ENCODE data around the gene UBALD2. TPM values are rescaled to one million over a fixed set of nuclear protein-coding genes. Genes with fewer than 3 reads are reported as not detected.
A peak's percentile ranks its signal among the peaks of the same experiment; 100 is the strongest.

UBALD2 gene
- total and polyA plus RNA-seq, 2 donors (not counting 3 experiments of a cell fraction or from before 2014, with no cell fraction given) = 46.9 to 70.9 TPM

- Histone ChIP-seq H3K79me2 (ENCODE audit: control insufficient read depth, insufficient read depth, low read length) (no peaks in the 10 kb centered on the region), H4K20me1 (replicated peaks; ENCODE audit: control insufficient read depth, extremely low read depth, insufficient read depth, low read length) (no peaks in the 10 kb centered on the region), H3K9ac (replicated peaks; ENCODE audit: extremely low read depth, insufficient read depth, low read length) (no peak overlapping the region), H2AFZ (ENCODE audit: low read depth, low read length) (peak overlapping the region; percentile 82), H3K27me3 (ENCODE audit: control insufficient read depth in 2 of 2, insufficient read depth in 2 of 2, low read length in 2 of 2) (peaks cover 0 to 4% of the 10 kb centered on the region in 2 experiments), H3K9me3 (replicated peaks; ENCODE audit: control insufficient read depth, insufficient read depth, low read length) (no peaks in the 10 kb centered on the region), H3K27ac (ENCODE audit: insufficient read depth, low read depth, low read length) (no peak overlapping the region), H3K9me1 (replicated peaks; ENCODE audit: control insufficient read depth, extremely low read depth, insufficient read depth, low read length) (no peaks in the 10 kb centered on the region), H3K4me3 (replicated peaks in 1 of 3; ENCODE audit: insufficient read depth in 1 of 3, low read depth in 1 of 3, low read length in 3 of 3) (no peak overlapping the region), H3K4me1 (ENCODE audit: control insufficient read depth, extremely low read depth, insufficient read depth, low read length) (peaks cover 10% of the 10 kb centered on the region), H3K36me3 (ENCODE audit: control insufficient read depth in 2 of 2, extremely low read depth in 1 of 2, insufficient read depth in 2 of 2, low read length in 2 of 2) (no peaks in the 10 kb centered on the region), H3K4me2 (ENCODE audit: insufficient read depth, low read length) (no peak overlapping the region)
- FAIRE-seq = no peak
- CTCF ChIA-PET = interaction anchor here (0.9 to 2.1 kb wide), 2 partner anchors 10 to 28 kb away, joined by 3 to 14 read pairs; no protein-coding TSS in a partner anchor
- TF ChIP-seq POLR2A (IDR thresholded peaks at IDR 0.05; ENCODE audit: low read depth, low read length) (no peak), POLR2AphosphoS5 (IDR thresholded peaks at IDR 0.05; ENCODE audit: insufficient read depth, low read depth, low read length) (no peak), GATA2 (IDR thresholded peaks at IDR 0.05; ENCODE audit: insufficient read depth, insufficient read length, low read depth, low read length) (no peak), MAX (IDR thresholded peaks at IDR 0.05; ENCODE audit: insufficient read depth, insufficient read length) (no peak), CTCF (IDR thresholded peaks at IDR 0.05; ENCODE audit: extremely low read depth in 1 of 2, insufficient read depth in 1 of 2, low read depth in 1 of 2, low read length in 2 of 2) (no peak), FOS (IDR thresholded peaks at IDR 0.05; ENCODE audit: borderline replicate concordance, insufficient read depth, low read length) (no peak), MYC (IDR thresholded peaks at IDR 0.05; ENCODE audit: low read depth, low read length) (no peak)
- dilution Hi-C loops (cut with MboI; ENCODE audit: extremely low pct_ligation_motif_present, low sequenced_read_pairs) = no loop called here
- intact Hi-C loops (cut with micrococcal nuclease) = no loop called here
- no TSS peak for BruUV-seq (replicated peaks)
- POLR2A ChIA-PET = no interaction called here
- no peak for DNase-seq (ENCODE audit: low read depth, low spot score)
Observed at GRCh38 chr17:76251478-76252039, 13.6 kb upstream of the UBALD2 start.

Data from endothelial cell of umbilical vein (primary cell).